CD14-positive monocyte (primary cell): ENCODE measurements around the gene ZNF827. TPM values are rescaled to one million over a fixed set of nuclear protein-coding genes. Genes with fewer than 3 reads are reported as not detected.

Experiments
- DNase-seq, 3 donors: peaks; one replicate each; pipeline ENCODE4 v3.0.0-alpha.2; 2011 to 2022
- H2AFZ ChIP-seq: 2 replicates; pipeline ENCODE4 v1.6.0; 2012; ENCODE audit warnings: mild to moderate bottlenecking, low read depth, low read length, inconsistent platforms; ENCODE audit not compliant: insufficient read depth, poor library complexity, severe bottlenecking
- H3K27ac ChIP-seq, 2 donors: 1 replicate in 1 of 2; 2 replicates in 1 of 2; pipeline ENCODE4 v1.5.1; 2012 to 2013; ENCODE audit warnings: low read length in 2 of 2, control low read depth in 1 of 2, inconsistent platforms in 1 of 2, low read depth in 1 of 2, mild to moderate bottlenecking in 1 of 2
- H3K27me3 ChIP-seq, 2 donors: one replicate each; pipeline versions ENCODE4 v1.6.0 to v1.6.1; 2011 to 2013; ENCODE audit warnings: low read length in 2 of 2; ENCODE audit not compliant: control insufficient read depth in 2 of 2, insufficient read depth in 2 of 2
- H3K36me3 ChIP-seq, 2 donors: replicated peaks in 1 of 2; 1 replicate in 1 of 2; 2 replicates in 1 of 2; pipeline versions ENCODE4 v1.5.1 to v1.6.1; 2012 to 2013; ENCODE audit warnings: low read length in 2 of 2, control low read depth in 1 of 2, inconsistent platforms in 1 of 2, mild to moderate bottlenecking in 1 of 2; ENCODE audit not compliant: insufficient read depth in 2 of 2, control insufficient read depth in 1 of 2
- H3K4me1 ChIP-seq, 2 donors: 1 replicate in 1 of 2; 2 replicates in 1 of 2; pipeline versions ENCODE4 v1.5.1 to v1.6.1; 2012 to 2013; ENCODE audit warnings: low read length in 2 of 2, control low read depth in 1 of 2, inconsistent platforms in 1 of 2, mild to moderate bottlenecking in 1 of 2, moderate library complexity in 1 of 2; ENCODE audit not compliant: insufficient read depth in 2 of 2, control insufficient read depth in 1 of 2
- H3K4me2 ChIP-seq: replicated peaks from 2 replicates; pipeline ENCODE3; 2012; ENCODE audit warnings: low read length, moderate library complexity, mild to moderate bottlenecking; ENCODE audit not compliant: poor library complexity, severe bottlenecking; ENCODE audit errors: extremely low read depth
- H3K4me3 ChIP-seq, 3 experiments: fragments of 200-600 bp in 1 of 3; sonication (generic) in 1 of 3; replicated peaks in 1 of 3; 1 replicate in 2 of 3; 2 replicates in 1 of 3; pipeline ENCODE4 v1.5.1; 2011 to 2013; ENCODE audit warnings: low read length in 3 of 3, mild to moderate bottlenecking in 3 of 3, control low read depth in 2 of 3, low read depth in 2 of 3, inconsistent platforms in 1 of 3, moderate library complexity in 1 of 3
- H3K79me2 ChIP-seq: 2 replicates; pipeline ENCODE4 v1.6.0; 2012; ENCODE audit warnings: mild to moderate bottlenecking, control low read depth, inconsistent platforms, low read length, moderate library complexity; ENCODE audit not compliant: insufficient read depth
- H3K9ac ChIP-seq: 2 replicates; pipeline ENCODE4 v1.6.0; 2017; ENCODE audit warnings: low read length, mild to moderate bottlenecking; ENCODE audit not compliant: insufficient read depth, poor library complexity, severe bottlenecking
- H3K9me3 ChIP-seq, 2 donors: replicated peaks in 1 of 2; 1 replicate in 1 of 2; 2 replicates in 1 of 2; pipeline versions ENCODE4 v1.5.1 to v1.6.1; 2012 to 2013; ENCODE audit warnings: low read length in 2 of 2, control low read depth in 1 of 2; ENCODE audit not compliant: control insufficient read depth in 1 of 2, insufficient read depth in 1 of 2
- H4K20me1 ChIP-seq: 2 replicates; pipeline ENCODE4 v1.6.0; 2012; ENCODE audit warnings: mild to moderate bottlenecking, low read length, control low read depth, moderate library complexity; ENCODE audit not compliant: insufficient read depth
- H3K27ac Mint-ChIP-seq, 7 donors: one replicate each; pipeline ENCODE4 v1.8.0; 2020; ENCODE audit warnings: mild to moderate bottlenecking in 7 of 7, mixed read lengths in 7 of 7, moderate library complexity in 6 of 7, inconsistent platforms in 2 of 7
- H3K27me3 Mint-ChIP-seq, 3 donors: one replicate each; pipeline ENCODE4 v1.8.0; 2021 to 2022; ENCODE audit warnings: low read depth in 3 of 3, mild to moderate bottlenecking in 3 of 3, mixed read lengths in 3 of 3, moderate library complexity in 3 of 3, inconsistent platforms in 1 of 3
- H3K36me3 Mint-ChIP-seq, 2 donors: one replicate each; pipeline ENCODE4 v1.8.0; 2020; ENCODE audit warnings: mixed read lengths in 2 of 2, inconsistent platforms in 1 of 2, mild to moderate bottlenecking in 1 of 2
- H3K4me1 Mint-ChIP-seq: one replicate; pipeline ENCODE4 v1.8.0; 2020; ENCODE audit warnings: mild to moderate bottlenecking, mixed read lengths
- H3K4me3 Mint-ChIP-seq, 2 donors: one replicate each; pipeline ENCODE4 v1.8.0; 2020; ENCODE audit warnings: mild to moderate bottlenecking in 2 of 2, mixed read lengths in 2 of 2, moderate library complexity in 1 of 2
- H3K9me3 Mint-ChIP-seq, 7 donors: one replicate each; pipeline ENCODE4 v1.8.0; 2020 to 2022; ENCODE audit warnings: mixed read lengths in 7 of 7, mild to moderate bottlenecking in 6 of 7, moderate library complexity in 6 of 7, inconsistent platforms in 2 of 7
- WGBS: methylation state at CpG from one replicate; pipeline ENCODE4 v1.1.5; 2013; ENCODE audit warnings: missing lambda C conversion rate; ENCODE audit not compliant: insufficient coverage; 5-methylcytosine and 5-hydroxymethylcytosine counted together
- intact Hi-C, 2 donors: fragments of 100-400 bp; cut with micrococcal nuclease; formaldehyde crosslinking; loops; one replicate each; pipeline versions ENCODE4 v1.15.0 to v1.15.1; 2023
- polyA plus RNA-seq, 3 donors: library from polyadenylated mRNA; depleted of rRNA in 1 of 3; unstranded in 2 of 3; stranded (reverse) in 1 of 3; fragments of 300-500 nt in 2 of 3; fragments of >200 nt in 1 of 3; fragmentation: Illumina TruSeq in 2 of 3; gene quantifications; 1 replicate in 2 of 3; 2 replicates in 1 of 3; pipeline ENCODE4 v1.2.3, GENCODE V29; 2012 to 2021
- TF ChIP-seq, protein P1 (sequence below): fragments of 200-600 bp; IDR thresholded peaks from one replicate; pipeline ENCODE4 v1.8.0; 2022; ENCODE audit warnings: antibody characterized with exemption, mild to moderate bottlenecking

Gene ZNF827
- polyA plus RNA-seq, 3 donors: 0.04 TPM; not detected in 2

DNA sequence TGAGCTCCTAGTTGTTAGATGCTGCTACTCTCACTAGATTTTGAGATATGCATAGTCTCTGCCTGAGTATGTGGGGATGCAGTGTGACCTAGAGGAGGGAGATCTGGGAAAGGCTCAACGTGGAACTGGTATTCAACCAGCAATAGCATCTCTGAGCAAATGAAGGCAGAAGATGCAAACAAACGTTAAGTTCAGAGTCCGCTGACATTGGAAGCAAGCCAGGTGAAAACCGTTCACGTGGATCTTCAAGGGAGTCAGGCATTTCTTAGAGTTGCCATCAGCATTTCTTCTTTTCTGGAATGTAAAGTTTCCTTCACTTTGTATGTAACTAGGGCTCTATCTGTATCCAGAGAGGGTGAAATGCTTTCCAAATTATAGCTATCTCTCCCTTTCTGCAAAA lies 198.8 kb downstream of the ZNF827 start:
- Histone ChIP-seq H3K4me3 (no peak overlapping the region), H3K9me3 (no peaks in the 10 kb centered on the region), H3K4me1 (no peaks in the 10 kb centered on the region), H3K79me2 (no peaks in the 10 kb centered on the region), H3K9ac (no peak overlapping the region), H3K27me3 (no peaks in the 10 kb centered on the region), H4K20me1 (no peaks in the 10 kb centered on the region), H3K27ac (no peak overlapping the region), H2AFZ (no peak overlapping the region), H3K36me3 (no peaks in the 10 kb centered on the region), H3K4me2 (no peak overlapping the region)
- 98% methylated on average over 5 of the region's 5 CpGs for WGBS
- no peaks in the 10 kb centered on the region for H3K4me1 Mint-ChIP-seq
- H3K9me3 Mint-ChIP-seq: peaks cover 0 to 3% (median 0%) of the 10 kb centered on the region in 7 donors
- no peaks in the 10 kb centered on the region for H3K36me3 Mint-ChIP-seq
- H3K27ac Mint-ChIP-seq: no peak overlapping the region
- DNase-seq: no peak
- TF ChIP-seq, protein P1, sequence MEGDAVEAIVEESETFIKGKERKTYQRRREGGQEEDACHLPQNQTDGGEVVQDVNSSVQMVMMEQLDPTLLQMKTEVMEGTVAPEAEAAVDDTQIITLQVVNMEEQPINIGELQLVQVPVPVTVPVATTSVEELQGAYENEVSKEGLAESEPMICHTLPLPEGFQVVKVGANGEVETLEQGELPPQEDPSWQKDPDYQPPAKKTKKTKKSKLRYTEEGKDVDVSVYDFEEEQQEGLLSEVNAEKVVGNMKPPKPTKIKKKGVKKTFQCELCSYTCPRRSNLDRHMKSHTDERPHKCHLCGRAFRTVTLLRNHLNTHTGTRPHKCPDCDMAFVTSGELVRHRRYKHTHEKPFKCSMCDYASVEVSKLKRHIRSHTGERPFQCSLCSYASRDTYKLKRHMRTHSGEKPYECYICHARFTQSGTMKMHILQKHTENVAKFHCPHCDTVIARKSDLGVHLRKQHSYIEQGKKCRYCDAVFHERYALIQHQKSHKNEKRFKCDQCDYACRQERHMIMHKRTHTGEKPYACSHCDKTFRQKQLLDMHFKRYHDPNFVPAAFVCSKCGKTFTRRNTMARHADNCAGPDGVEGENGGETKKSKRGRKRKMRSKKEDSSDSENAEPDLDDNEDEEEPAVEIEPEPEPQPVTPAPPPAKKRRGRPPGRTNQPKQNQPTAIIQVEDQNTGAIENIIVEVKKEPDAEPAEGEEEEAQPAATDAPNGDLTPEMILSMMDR: no peak
- intact Hi-C loops: no loop called here
- peaks cover 0 to 5% (median 2%) of the 10 kb centered on the region in 3 donors for H3K27me3 Mint-ChIP-seq
- H3K4me3 Mint-ChIP-seq: no peak overlapping the region

DNA sequence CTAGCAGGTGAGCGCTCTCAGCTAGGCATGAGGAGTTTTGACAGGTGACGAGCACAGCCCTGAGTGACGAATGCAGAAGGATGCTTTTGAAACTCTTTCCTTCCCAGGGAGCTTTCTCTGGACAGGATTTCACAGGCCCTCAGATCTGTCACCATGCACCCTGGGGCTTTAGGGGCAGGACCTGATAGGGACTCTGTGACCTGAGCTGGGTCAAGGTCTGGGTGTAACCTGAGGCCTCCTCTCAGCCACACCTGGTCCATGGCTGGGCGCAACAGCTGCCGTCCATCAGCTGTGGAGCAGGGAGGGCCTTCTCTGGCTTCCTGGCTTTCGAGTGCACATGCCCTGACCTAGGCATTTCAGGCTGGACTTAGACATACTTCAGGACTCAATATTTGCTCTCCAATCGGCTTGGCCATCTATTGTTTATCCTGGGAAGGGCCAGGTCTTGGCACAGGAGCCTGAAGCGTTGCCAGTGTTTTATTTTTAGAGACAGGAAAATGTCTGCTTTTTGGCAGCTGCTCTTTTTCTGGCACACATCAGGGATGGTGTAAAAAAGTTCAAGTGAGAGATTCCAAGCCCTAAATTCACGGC lies 202.3 kb downstream of the ZNF827 start:
- Histone ChIP-seq H3K9me3 (no peaks in the 10 kb centered on the region), H3K27me3 (no peaks in the 10 kb centered on the region), H3K79me2 (no peaks in the 10 kb centered on the region), H3K9ac (no peak overlapping the region), H2AFZ (no peak overlapping the region), H3K36me3 (no peaks in the 10 kb centered on the region), H4K20me1 (no peaks in the 10 kb centered on the region), H3K4me1 (peaks cover 0 to 11% of the 10 kb centered on the region in 2 donors), H3K27ac (no peak overlapping the region), H3K4me3 (no peak overlapping the region), H3K4me2 (no peak overlapping the region)
- Mint-ChIP-seq H3K4me1 (peaks cover 13% of the 10 kb centered on the region), H3K27me3 (peaks cover 2 to 14% (median 6%) of the 10 kb centered on the region in 3 donors), H3K9me3 (no peaks in the 10 kb centered on the region), H3K36me3 (no peaks in the 10 kb centered on the region), H3K27ac (no peak overlapping the region), H3K4me3 (no peak overlapping the region)
- TF ChIP-seq, protein P1: no peak
- DNase-seq: no peak
- WGBS: 85% methylated on average over 5 of the region's 9 CpGs
- intact Hi-C loops: no loop called here
